GM12878 (cell line): ENCODE measurements around the gene CHPT1. TPM values are rescaled to one million over a fixed set of nuclear protein-coding genes. Genes with fewer than 3 reads are reported as not detected.

Experiments
- ATF7 ChIP-seq: fragments of 450-650 bp; IDR thresholded peaks from 2 replicates; pipeline ENCODE4 v1.6.1; 2016; ENCODE audit warnings: low read depth, mild to moderate bottlenecking
- CHD1 ChIP-seq: IDR thresholded peaks from 2 replicates; pipeline ENCODE4 v1.6.1; 2012; ENCODE audit warnings: low read depth, low read length, improper control_type of control experiment
- EZH2 ChIP-seq: IDR thresholded peaks from 2 replicates; pipeline ENCODE4 v1.6.1; 2012; ENCODE audit warnings: low read depth, mild to moderate bottlenecking, control low read depth, inconsistent platforms, low read length, borderline replicate concordance; ENCODE audit not compliant: control insufficient read depth
- GABPA ChIP-seq: IDR thresholded peaks from 2 replicates; pipeline ENCODE4 v1.6.1; 2014; ENCODE audit warnings: antibody characterized with exemption, low read depth, mild to moderate bottlenecking, inconsistent platforms
- HDAC2 ChIP-seq: fragments of 200-600 bp; sonication (generic); IDR thresholded peaks from 2 replicates; pipeline ENCODE4 v1.6.1; 2017
- JUND ChIP-seq: IDR thresholded peaks from 2 replicates; pipeline ENCODE4 v1.6.1; 2012; ENCODE audit warnings: low read depth, mild to moderate bottlenecking, low read length, improper control_type of control experiment, moderate library complexity
- MTA2 ChIP-seq: fragments of 450-650 bp; IDR thresholded peaks from 2 replicates; pipeline ENCODE4 v1.6.1; 2016; ENCODE audit warnings: low read depth, mild to moderate bottlenecking, moderate library complexity
- MYC ChIP-seq: IDR thresholded peaks from 2 replicates; pipeline ENCODE4 v1.6.1; 2011; ENCODE audit warnings: mild to moderate bottlenecking, low read length, moderate library complexity, inconsistent platforms; ENCODE audit not compliant: insufficient read depth, insufficient replicate concordance, insufficient read length, severe bottlenecking
- NR2C1 ChIP-seq: fragments of 450-650 bp; IDR thresholded peaks from 2 replicates; pipeline ENCODE4 v1.6.1; 2017; ENCODE audit warnings: antibody characterized with exemption, mild to moderate bottlenecking, moderate library complexity
- POLR2AphosphoS2 ChIP-seq: IDR thresholded peaks from 2 replicates; pipeline ENCODE4 v1.6.1; 2011; ENCODE audit warnings: low read depth, mild to moderate bottlenecking, low read length, improper control_type of control experiment, moderate library complexity
- RAD51 ChIP-seq: fragments of 450-650 bp; IDR thresholded peaks from 2 replicates; pipeline ENCODE4 v1.6.1; 2016; ENCODE audit warnings: moderate library complexity, mild to moderate bottlenecking, inconsistent platforms
- SMAD5 ChIP-seq: IDR thresholded peaks from 2 replicates; pipeline ENCODE4 v1.6.1; 2016; ENCODE audit warnings: antibody characterized with exemption, low read depth
- SP1 ChIP-seq: IDR thresholded peaks from one replicate; pipeline ENCODE4 v1.6.1; 2011; ENCODE audit warnings: low read depth, low read length
- SUPT20H ChIP-seq: IDR thresholded peaks from 2 replicates; pipeline ENCODE4 v1.6.1; 2011; ENCODE audit warnings: low read depth, mild to moderate bottlenecking, low read length, moderate library complexity, borderline replicate concordance; ENCODE audit not compliant: control insufficient read depth
- WRNIP1 ChIP-seq: IDR thresholded peaks from 2 replicates; pipeline ENCODE4 v1.6.1; 2011; ENCODE audit warnings: low read depth, low read length, improper control_type of control experiment, borderline replicate concordance
- ZSCAN29 ChIP-seq: fragments of 450-650 bp; IDR thresholded peaks from 2 replicates; pipeline ENCODE4 v1.6.1; 2017; ENCODE audit warnings: mild to moderate bottlenecking, moderate library complexity
- polyA plus RNA-seq, 11 experiments: library from polyadenylated mRNA; depleted of rRNA in 4 of 11; unstranded in 6 of 11; stranded (reverse) in 5 of 11; fragments of >200 nt; fragmentation: Nextera tagmentation in 4 of 11; fragmentation: Illumina TruSeq in 1 of 11; extraction: Ambion mirVana in 4 of 11; extraction: Trizol in 1 of 11; gene quantifications; 1 replicate in 1 of 11; 2 replicates in 10 of 11; pipeline versions ENCODE4 v1.2.1 to v1.2.3, GENCODE V29; 2011 to 2016; ENCODE audit warnings: inconsistent platforms in 2 of 11, missing spikeins in 2 of 11, low read depth in 1 of 11
- total RNA-seq, 4 experiments: library from RNA; depleted of rRNA in 3 of 4; stranded (reverse); fragments of >200 nt in 3 of 4; fragmentation: Illumina TruSeq in 1 of 4; extraction: Trizol in 1 of 4; gene quantifications; 2 replicates each; pipeline versions ENCODE4 v1.2.1 to v1.2.3, GENCODE V29; 2013 to 2021
- TF ChIP-seq, protein P1 (sequence below): fragments of 450-650 bp; IDR thresholded peaks from 2 replicates; pipeline ENCODE4 v1.6.1; 2014; ENCODE audit warnings: mild to moderate bottlenecking
- TF ChIP-seq, protein P2 (sequence below): fragments of 450-650 bp; IDR thresholded peaks from 2 replicates; pipeline ENCODE4 v1.6.1; 2017; ENCODE audit warnings: mild to moderate bottlenecking, moderate library complexity
- TF ChIP-seq, protein P3 (sequence below): fragments of 450-650 bp; IDR thresholded peaks from 2 replicates; pipeline ENCODE4 v1.6.1; 2017; ENCODE audit warnings: antibody characterized with exemption, mild to moderate bottlenecking, moderate library complexity
- TF ChIP-seq, protein P4 (sequence below): fragments of 450-650 bp; IDR thresholded peaks from 2 replicates; pipeline ENCODE4 v1.6.1; 2017; ENCODE audit warnings: low read depth, mild to moderate bottlenecking, moderate library complexity

Gene CHPT1
- total and polyA plus RNA-seq, 10 of the 15 experiments (the other 5 are each of a cell fraction or from before 2014, with no cell fraction given) = 0.85 to 10.2 (median 3.9) TPM

DNA sequence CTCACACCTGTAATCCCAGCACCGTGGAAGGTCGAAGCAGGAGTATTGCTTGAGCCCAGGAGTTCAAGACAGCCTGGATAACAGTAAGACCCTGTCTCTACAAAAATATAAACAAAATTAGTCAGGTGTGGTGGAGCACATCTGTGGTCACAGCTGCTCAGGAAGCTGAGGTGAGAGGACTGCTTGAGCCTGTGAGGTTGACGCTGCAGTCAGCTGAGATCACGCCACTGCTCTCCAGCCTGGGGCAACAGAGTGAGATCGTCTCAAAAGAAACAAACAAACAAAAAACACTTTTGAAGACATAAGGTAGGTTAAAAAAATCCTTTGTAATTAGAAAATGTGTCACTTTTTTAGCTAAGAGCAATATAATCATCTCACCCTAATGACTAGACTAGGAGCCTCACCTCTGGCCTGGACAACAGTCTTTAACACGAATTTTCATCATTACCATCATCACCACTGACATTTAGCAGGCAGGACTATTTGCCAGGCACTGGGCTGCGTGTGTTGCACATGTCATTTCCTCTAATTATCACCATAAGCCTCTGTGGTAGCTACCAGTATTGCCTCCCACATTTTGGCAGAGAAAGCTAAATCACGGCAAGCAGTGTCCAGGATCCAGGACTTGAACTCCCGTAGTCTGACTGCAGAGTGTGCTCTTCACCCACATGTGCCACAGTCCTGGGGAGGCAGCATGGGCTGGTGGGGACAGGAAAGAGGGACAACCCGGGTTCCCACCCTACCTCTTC is 46.5 kb downstream of the CHPT1 start (continued):
- TF ChIP-seq, protein P1, sequence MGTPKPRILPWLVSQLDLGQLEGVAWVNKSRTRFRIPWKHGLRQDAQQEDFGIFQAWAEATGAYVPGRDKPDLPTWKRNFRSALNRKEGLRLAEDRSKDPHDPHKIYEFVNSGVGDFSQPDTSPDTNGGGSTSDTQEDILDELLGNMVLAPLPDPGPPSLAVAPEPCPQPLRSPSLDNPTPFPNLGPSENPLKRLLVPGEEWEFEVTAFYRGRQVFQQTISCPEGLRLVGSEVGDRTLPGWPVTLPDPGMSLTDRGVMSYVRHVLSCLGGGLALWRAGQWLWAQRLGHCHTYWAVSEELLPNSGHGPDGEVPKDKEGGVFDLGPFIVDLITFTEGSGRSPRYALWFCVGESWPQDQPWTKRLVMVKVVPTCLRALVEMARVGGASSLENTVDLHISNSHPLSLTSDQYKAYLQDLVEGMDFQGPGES = no peak
- TF ChIP-seq MYC (no peak), CHD1 (no peak), SUPT20H (no peak), HDAC2 (no peak), ZSCAN29 (no peak), SP1 (no peak), EZH2 (no peak), SMAD5 (no peak), MTA2 (peak; percentile 77), GABPA (no peak), NR2C1 (no peak), JUND (no peak), RAD51 (0 out of 2 replicates have a peak, but pooled peaks have one; percentile 34), WRNIP1 (no peak), ATF7 (peak; percentile 74), POLR2AphosphoS2 (no peak)
- TF ChIP-seq, protein P2, sequence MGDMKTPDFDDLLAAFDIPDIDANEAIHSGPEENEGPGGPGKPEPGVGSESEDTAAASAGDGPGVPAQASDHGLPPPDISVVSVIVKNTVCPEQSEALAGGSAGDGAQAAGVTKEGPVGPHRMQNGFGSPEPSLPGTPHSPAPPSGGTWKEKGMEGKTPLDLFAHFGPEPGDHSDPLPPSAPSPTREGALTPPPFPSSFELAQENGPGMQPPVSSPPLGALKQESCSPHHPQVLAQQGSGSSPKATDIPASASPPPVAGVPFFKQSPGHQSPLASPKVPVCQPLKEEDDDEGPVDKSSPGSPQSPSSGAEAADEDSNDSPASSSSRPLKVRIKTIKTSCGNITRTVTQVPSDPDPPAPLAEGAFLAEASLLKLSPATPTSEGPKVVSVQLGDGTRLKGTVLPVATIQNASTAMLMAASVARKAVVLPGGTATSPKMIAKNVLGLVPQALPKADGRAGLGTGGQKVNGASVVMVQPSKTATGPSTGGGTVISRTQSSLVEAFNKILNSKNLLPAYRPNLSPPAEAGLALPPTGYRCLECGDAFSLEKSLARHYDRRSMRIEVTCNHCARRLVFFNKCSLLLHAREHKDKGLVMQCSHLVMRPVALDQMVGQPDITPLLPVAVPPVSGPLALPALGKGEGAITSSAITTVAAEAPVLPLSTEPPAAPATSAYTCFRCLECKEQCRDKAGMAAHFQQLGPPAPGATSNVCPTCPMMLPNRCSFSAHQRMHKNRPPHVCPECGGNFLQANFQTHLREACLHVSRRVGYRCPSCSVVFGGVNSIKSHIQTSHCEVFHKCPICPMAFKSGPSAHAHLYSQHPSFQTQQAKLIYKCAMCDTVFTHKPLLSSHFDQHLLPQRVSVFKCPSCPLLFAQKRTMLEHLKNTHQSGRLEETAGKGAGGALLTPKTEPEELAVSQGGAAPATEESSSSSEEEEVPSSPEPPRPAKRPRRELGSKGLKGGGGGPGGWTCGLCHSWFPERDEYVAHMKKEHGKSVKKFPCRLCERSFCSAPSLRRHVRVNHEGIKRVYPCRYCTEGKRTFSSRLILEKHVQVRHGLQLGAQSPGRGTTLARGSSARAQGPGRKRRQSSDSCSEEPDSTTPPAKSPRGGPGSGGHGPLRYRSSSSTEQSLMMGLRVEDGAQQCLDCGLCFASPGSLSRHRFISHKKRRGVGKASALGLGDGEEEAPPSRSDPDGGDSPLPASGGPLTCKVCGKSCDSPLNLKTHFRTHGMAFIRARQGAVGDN = peak; percentile 68; the same call in 1 of the 2 replicates
- TF ChIP-seq, protein P3, sequence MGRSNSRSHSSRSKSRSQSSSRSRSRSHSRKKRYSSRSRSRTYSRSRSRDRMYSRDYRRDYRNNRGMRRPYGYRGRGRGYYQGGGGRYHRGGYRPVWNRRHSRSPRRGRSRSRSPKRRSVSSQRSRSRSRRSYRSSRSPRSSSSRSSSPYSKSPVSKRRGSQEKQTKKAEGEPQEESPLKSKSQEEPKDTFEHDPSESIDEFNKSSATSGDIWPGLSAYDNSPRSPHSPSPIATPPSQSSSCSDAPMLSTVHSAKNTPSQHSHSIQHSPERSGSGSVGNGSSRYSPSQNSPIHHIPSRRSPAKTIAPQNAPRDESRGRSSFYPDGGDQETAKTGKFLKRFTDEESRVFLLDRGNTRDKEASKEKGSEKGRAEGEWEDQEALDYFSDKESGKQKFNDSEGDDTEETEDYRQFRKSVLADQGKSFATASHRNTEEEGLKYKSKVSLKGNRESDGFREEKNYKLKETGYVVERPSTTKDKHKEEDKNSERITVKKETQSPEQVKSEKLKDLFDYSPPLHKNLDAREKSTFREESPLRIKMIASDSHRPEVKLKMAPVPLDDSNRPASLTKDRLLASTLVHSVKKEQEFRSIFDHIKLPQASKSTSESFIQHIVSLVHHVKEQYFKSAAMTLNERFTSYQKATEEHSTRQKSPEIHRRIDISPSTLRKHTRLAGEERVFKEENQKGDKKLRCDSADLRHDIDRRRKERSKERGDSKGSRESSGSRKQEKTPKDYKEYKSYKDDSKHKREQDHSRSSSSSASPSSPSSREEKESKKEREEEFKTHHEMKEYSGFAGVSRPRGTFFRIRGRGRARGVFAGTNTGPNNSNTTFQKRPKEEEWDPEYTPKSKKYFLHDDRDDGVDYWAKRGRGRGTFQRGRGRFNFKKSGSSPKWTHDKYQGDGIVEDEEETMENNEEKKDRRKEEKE = no peak
- TF ChIP-seq, protein P4, sequence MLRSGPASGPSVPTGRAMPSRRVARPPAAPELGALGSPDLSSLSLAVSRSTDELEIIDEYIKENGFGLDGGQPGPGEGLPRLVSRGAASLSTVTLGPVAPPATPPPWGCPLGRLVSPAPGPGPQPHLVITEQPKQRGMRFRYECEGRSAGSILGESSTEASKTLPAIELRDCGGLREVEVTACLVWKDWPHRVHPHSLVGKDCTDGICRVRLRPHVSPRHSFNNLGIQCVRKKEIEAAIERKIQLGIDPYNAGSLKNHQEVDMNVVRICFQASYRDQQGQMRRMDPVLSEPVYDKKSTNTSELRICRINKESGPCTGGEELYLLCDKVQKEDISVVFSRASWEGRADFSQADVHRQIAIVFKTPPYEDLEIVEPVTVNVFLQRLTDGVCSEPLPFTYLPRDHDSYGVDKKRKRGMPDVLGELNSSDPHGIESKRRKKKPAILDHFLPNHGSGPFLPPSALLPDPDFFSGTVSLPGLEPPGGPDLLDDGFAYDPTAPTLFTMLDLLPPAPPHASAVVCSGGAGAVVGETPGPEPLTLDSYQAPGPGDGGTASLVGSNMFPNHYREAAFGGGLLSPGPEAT = 0 out of 2 replicates have a peak, but pooled peaks have one; percentile 28
